Kidney epithelial cell (primary cell): Measurements from ENCODE around the gene SUZ12. TPM values are rescaled to one million over a fixed set of nuclear protein-coding genes. Genes with fewer than 3 reads are reported as not detected.
"Not testable (repeated sequence)": the region's sequence is repeated elsewhere in the genome, so short reads cannot be mapped to it uniquely, and the experiment has no call there.

Source experiments
- DNase-seq: peaks from one replicate; pipeline ENCODE4 v3.0.0-alpha.2; 2010; ENCODE audit warnings: low read depth
- H3K27me3 ChIP-seq: 2 replicates; pipeline ENCODE4 v1.6.0; 2011; ENCODE audit warnings: low read length; ENCODE audit not compliant: control insufficient read depth, insufficient read depth
- H3K36me3 ChIP-seq: 2 replicates; pipeline ENCODE4 v1.5.1; 2011; ENCODE audit warnings: low read length; ENCODE audit not compliant: control insufficient read depth, insufficient read depth
- H3K4me3 ChIP-seq: 2 replicates; pipeline ENCODE4 v1.5.1; 2011; ENCODE audit warnings: low read depth, mild to moderate bottlenecking, control low read depth, low read length
- total RNA-seq: library from RNA; depleted of rRNA; stranded (reverse); fragments of >200 nt; gene quantifications from 2 replicates; pipeline ENCODE4 v1.2.3, GENCODE V29; 2015
- TF ChIP-seq, protein P1 (sequence below): IDR thresholded peaks from 2 replicates; pipeline ENCODE4 v1.5.1; 2011; ENCODE audit warnings: mild to moderate bottlenecking, moderate library complexity, low read length, control low read depth, inconsistent platforms; ENCODE audit not compliant: insufficient read depth, poor library complexity, severe bottlenecking

SUZ12 gene
- total RNA-seq, 1 donor from 2014 or later: 19.6 TPM

DNA sequence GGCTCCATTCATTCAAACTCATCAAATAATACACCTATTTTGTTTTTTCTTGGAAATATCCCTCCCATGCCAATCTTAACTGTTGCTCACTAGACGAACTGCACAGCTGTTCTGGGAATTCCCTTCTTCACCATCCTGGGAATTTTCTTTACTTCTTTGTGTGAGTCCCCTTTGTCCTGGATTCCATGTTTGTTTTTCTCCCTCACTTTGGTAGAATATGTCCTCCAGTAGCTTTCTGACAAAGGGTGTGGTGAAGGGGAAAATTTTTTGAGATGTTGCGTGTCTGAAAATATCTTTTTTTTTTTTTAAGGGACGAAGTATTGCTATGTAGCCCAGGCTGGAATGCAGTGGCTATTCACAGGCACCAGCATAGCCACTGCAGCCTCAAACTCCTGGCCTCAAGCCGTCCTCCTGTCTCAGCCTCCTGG, 18.1 kb upstream of the SUZ12 start:
- TF ChIP-seq, protein P1, sequence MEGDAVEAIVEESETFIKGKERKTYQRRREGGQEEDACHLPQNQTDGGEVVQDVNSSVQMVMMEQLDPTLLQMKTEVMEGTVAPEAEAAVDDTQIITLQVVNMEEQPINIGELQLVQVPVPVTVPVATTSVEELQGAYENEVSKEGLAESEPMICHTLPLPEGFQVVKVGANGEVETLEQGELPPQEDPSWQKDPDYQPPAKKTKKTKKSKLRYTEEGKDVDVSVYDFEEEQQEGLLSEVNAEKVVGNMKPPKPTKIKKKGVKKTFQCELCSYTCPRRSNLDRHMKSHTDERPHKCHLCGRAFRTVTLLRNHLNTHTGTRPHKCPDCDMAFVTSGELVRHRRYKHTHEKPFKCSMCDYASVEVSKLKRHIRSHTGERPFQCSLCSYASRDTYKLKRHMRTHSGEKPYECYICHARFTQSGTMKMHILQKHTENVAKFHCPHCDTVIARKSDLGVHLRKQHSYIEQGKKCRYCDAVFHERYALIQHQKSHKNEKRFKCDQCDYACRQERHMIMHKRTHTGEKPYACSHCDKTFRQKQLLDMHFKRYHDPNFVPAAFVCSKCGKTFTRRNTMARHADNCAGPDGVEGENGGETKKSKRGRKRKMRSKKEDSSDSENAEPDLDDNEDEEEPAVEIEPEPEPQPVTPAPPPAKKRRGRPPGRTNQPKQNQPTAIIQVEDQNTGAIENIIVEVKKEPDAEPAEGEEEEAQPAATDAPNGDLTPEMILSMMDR: no peak
- Histone ChIP-seq H3K36me3 (no peaks in the 10 kb centered on the region), H3K4me3 (no peak overlapping the region), H3K27me3 (no peaks in the 10 kb centered on the region)
- DNase-seq: no peak

DNA sequence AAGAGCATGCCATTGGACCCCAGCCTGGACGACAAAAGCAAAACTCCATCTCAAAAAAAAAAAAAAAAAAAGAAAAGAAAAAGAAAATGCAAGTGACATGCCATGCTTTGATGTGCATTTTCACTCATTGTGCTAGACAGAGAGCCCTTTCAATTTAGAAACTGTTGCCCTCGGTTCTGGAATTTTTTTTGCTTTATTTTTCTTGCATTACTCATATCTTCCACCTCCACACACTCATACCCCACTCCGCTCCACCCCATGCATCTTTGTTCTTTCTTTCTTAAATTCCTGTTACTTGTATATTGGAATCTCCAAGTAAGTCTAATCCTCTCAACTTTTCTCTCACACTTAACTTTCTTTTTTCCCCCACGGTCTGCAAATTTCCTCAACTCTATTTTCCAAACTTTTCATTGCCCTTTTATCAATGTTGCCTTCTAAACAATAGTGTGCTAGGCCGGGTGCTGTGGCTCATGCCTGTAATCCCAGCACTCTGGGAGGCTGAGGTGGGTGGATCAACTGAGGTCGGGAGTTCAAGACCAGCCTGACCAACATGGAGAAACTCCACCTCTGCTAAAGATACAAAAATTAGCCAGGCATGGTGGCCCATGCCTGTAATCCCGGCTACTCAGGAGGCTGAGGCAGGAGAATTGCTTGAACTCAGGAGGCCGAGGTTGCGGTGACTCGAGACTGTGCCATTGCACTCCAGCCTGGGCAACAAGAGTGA, 16.8 kb upstream of the SUZ12 start:
- no peak for DNase-seq

DNA sequence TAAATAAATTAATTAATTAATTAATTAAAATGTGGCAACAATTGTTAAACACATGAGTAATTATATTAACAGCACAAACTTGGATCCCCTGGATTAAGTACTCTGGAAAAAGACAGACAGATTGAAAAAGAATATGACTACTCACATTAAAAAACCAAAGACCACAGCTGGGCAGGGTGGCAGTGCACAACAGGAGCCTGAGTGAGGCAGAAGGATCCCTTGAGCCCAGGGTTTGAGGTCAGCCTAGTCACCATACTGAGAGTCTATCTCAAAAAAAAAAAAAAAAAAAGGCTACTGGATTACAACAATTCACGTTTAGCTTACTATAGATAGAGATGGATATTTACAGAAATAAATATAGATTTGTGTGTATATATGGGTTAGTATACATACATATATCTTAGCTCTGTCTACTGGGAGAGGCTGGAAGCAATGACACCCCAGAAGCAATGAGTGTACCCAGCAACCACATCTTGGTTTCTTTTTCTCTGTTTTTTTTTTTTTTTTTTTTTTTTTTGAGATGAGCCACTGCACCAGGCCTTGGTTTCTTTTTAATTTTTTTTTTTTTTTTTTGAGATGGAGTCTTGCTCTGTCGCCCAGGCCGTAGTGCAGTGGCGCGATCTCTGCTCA, 10.6 kb upstream of the SUZ12 start:
- TF ChIP-seq, protein P1: no peak
- no peaks in the 10 kb centered on the region for H3K27me3 ChIP-seq
- no peaks in the 10 kb centered on the region for H3K36me3 ChIP-seq
- no peak overlapping the region for H3K4me3 ChIP-seq
- no peak for DNase-seq

More for the DNA sequence above, 16.8 kb upstream of the SUZ12 start:
- Histone ChIP-seq H3K27me3 (no peaks in the 10 kb centered on the region), H3K4me3 (no peak overlapping the region), H3K36me3 (no peaks in the 10 kb centered on the region)
- TF ChIP-seq, protein P1: no peak

DNA sequence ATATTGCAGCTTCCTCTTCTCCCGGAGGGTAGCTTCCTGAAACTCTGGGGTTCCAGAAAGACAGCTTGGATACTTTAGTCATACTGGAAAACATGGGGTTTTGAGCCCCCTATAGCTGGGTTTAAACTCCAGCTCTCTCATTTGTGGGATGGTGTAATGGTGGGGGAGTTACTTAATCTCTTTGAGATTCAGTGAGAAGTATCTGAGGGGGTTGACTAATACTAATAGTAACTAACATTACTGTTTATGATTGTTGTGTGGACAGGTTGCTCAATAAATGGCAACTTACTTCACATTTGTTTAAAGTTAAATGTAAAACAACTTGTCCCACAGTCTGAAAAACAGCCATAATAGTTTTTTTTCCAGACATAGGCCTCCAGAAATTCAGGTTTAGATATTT, 5.1 kb upstream of the SUZ12 start:
- TF ChIP-seq, protein P1: no peak
- Histone ChIP-seq H3K27me3 (no peaks in the 10 kb centered on the region), H3K4me3 (no peak overlapping the region), H3K36me3 (no peaks in the 10 kb centered on the region)
- DNase-seq: no peak

DNA sequence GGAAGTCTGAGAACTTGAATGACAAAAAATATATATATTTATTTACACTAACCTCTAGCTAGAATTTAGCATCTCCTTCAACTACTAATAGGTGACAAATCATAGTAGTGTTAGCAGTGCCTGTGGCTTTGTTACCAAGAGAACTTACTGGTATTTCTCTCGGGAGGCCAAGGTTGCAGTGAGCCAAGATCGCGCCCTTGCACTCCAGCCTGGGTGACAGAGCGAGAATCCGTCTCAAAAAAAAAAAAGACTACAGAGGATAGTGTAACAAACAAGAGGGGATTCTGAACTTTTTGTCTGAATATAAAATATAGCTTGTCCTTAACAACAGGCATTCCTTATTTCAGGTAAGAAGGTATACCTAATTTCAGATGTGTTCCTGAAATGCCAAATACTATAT, 1.3 kb upstream of the SUZ12 start:
- TF ChIP-seq, protein P1: no peak
- Histone ChIP-seq H3K36me3 (no peaks in the 10 kb centered on the region), H3K4me3 (no peak overlapping the region), H3K27me3 (no peaks in the 10 kb centered on the region)
- DNase-seq: no peak

DNA sequence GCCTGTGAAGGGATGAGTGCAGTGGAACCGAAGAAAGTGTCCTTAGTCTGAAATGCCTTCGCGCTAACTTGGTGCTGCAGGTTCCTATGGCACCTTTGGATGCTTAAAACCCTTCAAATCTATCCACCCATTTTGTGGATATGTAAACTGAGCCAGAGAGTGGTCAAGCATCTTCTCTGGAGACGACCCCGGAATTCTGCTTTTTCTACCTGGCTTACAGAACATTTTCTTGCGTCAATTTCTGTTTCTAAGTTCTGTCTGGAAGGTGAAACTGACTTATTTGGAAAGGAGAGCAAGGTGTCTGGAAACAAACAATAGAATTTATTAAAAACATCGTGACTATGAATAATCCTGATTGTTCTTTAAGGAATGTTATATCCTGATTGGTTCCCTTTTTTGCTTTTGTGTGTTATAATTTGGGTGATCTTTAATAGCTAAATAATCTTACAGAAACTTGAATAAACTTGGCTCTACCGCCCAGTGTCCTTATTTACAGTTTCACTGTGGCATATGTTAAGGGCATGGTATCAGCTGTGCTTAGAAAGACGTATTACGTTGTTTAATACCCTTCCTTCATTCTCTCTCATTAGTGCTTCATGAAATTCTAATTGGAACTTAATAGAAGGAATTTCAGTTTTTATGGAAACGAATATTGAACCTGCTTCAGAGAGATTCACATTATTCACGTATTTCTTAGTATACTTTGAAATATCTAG, 1.3 kb downstream of the SUZ12 start:
- H3K36me3 ChIP-seq, DNase-seq, H3K27me3 ChIP-seq: not testable (repeated sequence)
- H3K4me3 ChIP-seq: peak overlapping the region; percentile 44

DNA sequence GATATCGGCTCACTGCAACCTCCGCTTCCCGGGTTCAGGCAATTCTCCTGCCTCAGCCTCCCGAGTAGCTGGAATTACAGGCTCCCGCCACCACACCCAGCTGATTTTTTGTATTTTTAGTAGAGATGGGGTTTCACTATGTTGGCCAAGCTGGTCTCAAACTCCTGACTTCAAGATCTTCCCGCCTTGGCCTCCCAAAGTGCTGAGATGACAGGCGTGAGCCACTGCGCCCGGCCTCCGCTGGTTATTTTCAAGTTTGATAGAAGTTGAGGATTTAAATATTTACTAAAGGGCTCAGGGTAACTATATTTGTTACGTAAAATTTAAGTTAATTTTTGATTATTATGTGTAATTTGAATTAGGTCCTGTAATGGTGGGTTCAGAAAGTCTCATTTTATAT, 5.1 kb downstream of the SUZ12 start:
- DNase-seq, H3K4me3 ChIP-seq, H3K36me3 ChIP-seq, H3K27me3 ChIP-seq: not testable (repeated sequence)

DNA sequence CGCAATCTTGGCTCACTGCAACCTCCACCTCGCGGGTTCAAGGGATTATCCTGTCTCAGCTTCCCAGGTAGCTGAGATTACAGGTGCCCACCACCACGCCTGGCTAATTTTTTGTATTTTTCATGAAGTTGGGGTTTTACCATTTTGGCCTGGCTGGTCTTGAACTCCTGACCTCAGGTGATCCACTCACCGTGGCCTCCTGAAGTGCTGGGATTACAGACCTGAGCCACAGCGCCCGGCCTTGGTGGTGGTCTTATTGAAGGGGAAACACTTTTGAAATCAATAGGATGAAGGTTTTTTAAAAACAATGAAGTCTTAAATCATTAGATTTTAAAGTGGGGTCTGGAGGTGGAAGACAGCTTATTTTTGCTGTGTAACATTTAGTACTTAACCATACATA, 5.6 kb downstream of the SUZ12 start:
- not testable (repeated sequence) for H3K4me3 ChIP-seq, H3K36me3 ChIP-seq, DNase-seq, H3K27me3 ChIP-seq

DNA sequence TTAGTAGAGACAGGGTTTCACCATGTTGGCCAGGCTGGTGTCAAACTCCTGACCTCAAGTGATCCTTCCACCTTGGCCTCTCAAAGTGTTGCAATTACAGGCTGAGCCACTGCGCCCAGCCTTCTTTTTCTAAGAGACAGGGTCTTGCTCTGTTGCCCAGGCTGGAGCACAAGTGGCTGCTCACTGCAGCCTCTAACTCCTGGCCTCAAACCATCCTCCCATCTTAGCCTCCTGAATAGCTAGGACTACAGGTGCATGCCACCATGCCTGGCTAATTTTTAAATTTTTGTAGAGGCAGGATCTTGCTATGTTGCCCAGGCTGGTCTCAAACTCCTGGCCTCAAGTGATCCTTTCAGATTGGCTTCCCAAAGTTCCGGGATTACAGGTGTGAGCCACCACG, 15.1 kb downstream of the SUZ12 start:
- H3K4me3 ChIP-seq, H3K27me3 ChIP-seq, H3K36me3 ChIP-seq, DNase-seq: not testable (repeated sequence)
